D721Med (cell line): ENCODE data around the gene ARHGAP29.

Source experiments
- DNase-seq: peaks from one replicate; pipeline ENCODE4 v3.0.0; 2011; ENCODE audit warnings: low spot score; ENCODE audit not compliant: insufficient read length
- FAIRE-seq: peaks from 2 replicates; lab custom pipeline; 2011; peaks lifted over from hg19 to GRCh38; lab: Jason Lieb, UNC
- TF ChIP-seq, protein P1 (sequence below): IDR thresholded peaks from 2 replicates; pipeline ENCODE4 v1.5.1; 2012; ENCODE audit warnings: mild to moderate bottlenecking, control low read depth; ENCODE audit not compliant: insufficient read depth; ENCODE audit errors: missing control alignments

Gene ARHGAP29

DNA sequence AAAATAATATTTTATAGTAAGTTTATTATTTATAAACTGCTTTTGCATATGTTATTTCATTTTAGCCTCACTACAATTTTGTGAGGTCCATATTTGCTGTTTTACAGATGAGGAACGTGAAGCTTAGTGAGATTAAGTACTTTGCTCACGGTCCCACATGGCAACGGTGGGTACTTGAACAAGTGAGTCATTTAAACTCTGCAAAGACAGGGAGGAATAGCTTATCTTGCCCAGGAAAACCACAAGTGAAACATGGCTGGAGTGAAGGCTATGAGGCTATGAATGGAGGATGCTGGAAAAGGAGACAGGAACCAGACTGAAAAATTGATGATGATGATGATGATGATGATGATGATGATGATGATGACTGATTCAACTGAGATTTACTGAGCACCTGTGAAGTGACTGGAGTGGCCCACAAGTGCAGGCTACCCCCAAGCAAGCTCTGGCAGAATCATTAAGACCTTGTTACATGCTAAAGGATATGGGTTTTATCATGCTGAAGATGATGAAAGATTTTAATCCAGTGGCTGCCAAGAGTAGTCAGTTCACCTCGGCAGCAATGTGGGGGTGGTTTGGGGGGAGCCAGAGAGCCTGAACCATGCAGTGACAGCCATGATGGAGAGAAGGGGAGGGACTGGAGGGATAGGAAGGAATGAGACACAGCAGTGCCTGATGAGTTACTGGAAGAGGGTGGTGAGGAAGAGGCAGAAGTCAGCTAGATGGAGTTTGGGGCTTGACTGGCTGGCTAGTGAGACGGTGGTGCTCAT lies 115.0 kb downstream of the ARHGAP29 start:
- DNase-seq (no peak), FAIRE-seq (no peak)
- TF ChIP-seq, protein P1, sequence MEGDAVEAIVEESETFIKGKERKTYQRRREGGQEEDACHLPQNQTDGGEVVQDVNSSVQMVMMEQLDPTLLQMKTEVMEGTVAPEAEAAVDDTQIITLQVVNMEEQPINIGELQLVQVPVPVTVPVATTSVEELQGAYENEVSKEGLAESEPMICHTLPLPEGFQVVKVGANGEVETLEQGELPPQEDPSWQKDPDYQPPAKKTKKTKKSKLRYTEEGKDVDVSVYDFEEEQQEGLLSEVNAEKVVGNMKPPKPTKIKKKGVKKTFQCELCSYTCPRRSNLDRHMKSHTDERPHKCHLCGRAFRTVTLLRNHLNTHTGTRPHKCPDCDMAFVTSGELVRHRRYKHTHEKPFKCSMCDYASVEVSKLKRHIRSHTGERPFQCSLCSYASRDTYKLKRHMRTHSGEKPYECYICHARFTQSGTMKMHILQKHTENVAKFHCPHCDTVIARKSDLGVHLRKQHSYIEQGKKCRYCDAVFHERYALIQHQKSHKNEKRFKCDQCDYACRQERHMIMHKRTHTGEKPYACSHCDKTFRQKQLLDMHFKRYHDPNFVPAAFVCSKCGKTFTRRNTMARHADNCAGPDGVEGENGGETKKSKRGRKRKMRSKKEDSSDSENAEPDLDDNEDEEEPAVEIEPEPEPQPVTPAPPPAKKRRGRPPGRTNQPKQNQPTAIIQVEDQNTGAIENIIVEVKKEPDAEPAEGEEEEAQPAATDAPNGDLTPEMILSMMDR, result no peak
